Thyroid gland (tissue), 4 donors: ENCODE data around the gene HCLS1. TPM values are rescaled to one million over a fixed set of nuclear protein-coding genes. Genes with fewer than 3 reads are reported as not detected.

Source experiments
- DNase-seq, 2 donors: peaks; one replicate each; pipeline ENCODE4 v3.0.0-alpha.2; 2019
- H3K27ac ChIP-seq, 3 donors: fragments of 200-600 bp; sonication (generic); 1 replicate in 2 of 3; 2 replicates in 1 of 3; pipeline ENCODE4 v1.5.1; 2016 to 2019; ENCODE audit warnings: mild to moderate bottlenecking in 1 of 3, moderate library complexity in 1 of 3
- H3K27me3 ChIP-seq: fragments of 200-600 bp; sonication (generic); one replicate; pipeline ENCODE4 v1.5.1; 2019
- H3K36me3 ChIP-seq, 2 donors: fragments of 200-600 bp; sonication (generic); one replicate each; pipeline ENCODE4 v1.5.1; 2016 to 2019
- H3K4me1 ChIP-seq, 2 donors: fragments of 200-600 bp; sonication (generic); one replicate each; pipeline ENCODE4 v1.5.1; 2017 to 2019
- H3K4me3 ChIP-seq, 3 donors: fragments of 200-600 bp; sonication (generic); replicated peaks in 1 of 3; 1 replicate in 2 of 3; 2 replicates in 1 of 3; pipeline ENCODE4 v1.5.1; 2016; ENCODE audit warnings: mild to moderate bottlenecking in 1 of 3
- H3K9me3 ChIP-seq: fragments of 200-600 bp; sonication (generic); one replicate; pipeline ENCODE4 v1.5.1; 2017
- CTCF ChIP-seq, 6 experiments: fragments of 200-600 bp in 3 of 6; fragments of 450-650 bp in 3 of 6; sonication (generic) in 3 of 6; IDR thresholded peaks; one replicate each; pipeline ENCODE4 v1.5.1; 2016 to 2019; ENCODE audit warnings: antibody characterized with exemption in 6 of 6, mild to moderate bottlenecking in 2 of 6, inconsistent platforms in 1 of 6, moderate library complexity in 1 of 6
- POLR2A ChIP-seq, 2 donors: fragments of 450-650 bp; IDR thresholded peaks; one replicate each; pipeline ENCODE4 v1.6.1; 2017; ENCODE audit warnings: antibody characterized with exemption in 2 of 2, mild to moderate bottlenecking in 2 of 2, moderate library complexity in 1 of 2
- WGBS, 2 donors: methylation state at CpG; one replicate each; pipeline ENCODE4 v1.1.5; 2017; 5-methylcytosine and 5-hydroxymethylcytosine counted together
- intact Hi-C: fragments of 100-400 bp; cut with DNase I; formaldehyde crosslinking; loops from one replicate; pipeline ENCODE4 v1.15.1; 2023
- total RNA-seq, 4 donors: library from RNA; depleted of rRNA; stranded (reverse); fragments of >200 nt; gene quantifications; one replicate each; pipeline ENCODE4 v1.2.3, GENCODE V29; 2016

Gene HCLS1
- total RNA-seq, 4 donors from 2014 or later: 14.6 to 42.5 (median 19.9) TPM

GRCh38 chr3:121681792-121682191 is 21.1 kb upstream of the HCLS1 start:
- Histone ChIP-seq H3K27ac (no peak overlapping the region), H3K9me3 (no peaks in the 10 kb centered on the region), H3K4me3 (no peak overlapping the region), H3K27me3 (no peaks in the 10 kb centered on the region), H3K36me3 (peaks cover 11 to 25% of the 10 kb centered on the region in 2 donors), H3K4me1 (no peaks in the 10 kb centered on the region)
- TF ChIP-seq CTCF (IDR thresholded peaks at IDR 0.05) (no peak), POLR2A (IDR thresholded peaks at IDR 0.05) (no peak)
- intact Hi-C loops: no loop called here
- DNase-seq: no peak
- 86 to 93% methylated on average over 1 of the region's 1 CpG for WGBS, 2 donors

- TF ChIP-seq CTCF (IDR thresholded peaks at IDR 0.05) (no peak), POLR2A (IDR thresholded peaks at IDR 0.05) (no peak)
- no peak overlapping the region for H3K4me3 ChIP-seq
- WGBS, 2 donors: 96 to 100% methylated on average over 2 of the region's 2 CpGs
- intact Hi-C loops: no loop called here
- no peaks in the 10 kb centered on the region for H3K27me3 ChIP-seq
- H3K9me3 ChIP-seq: no peaks in the 10 kb centered on the region
- H3K4me1 ChIP-seq: no peaks in the 10 kb centered on the region
- peaks cover 37 to 58% of the 10 kb centered on the region in 2 donors for H3K36me3 ChIP-seq
- no peak overlapping the region for H3K27ac ChIP-seq
- no peak for DNase-seq
Observed at GRCh38 chr3:121677141-121677540, 16.4 kb upstream of the HCLS1 start.

GRCh38 chr3:121670676-121671075 is 10.0 kb upstream of the HCLS1 start:
- Histone ChIP-seq H3K36me3 (peaks cover 55 to 60% of the 10 kb centered on the region in 2 donors), H3K27ac (no peak overlapping the region), H3K9me3 (no peaks in the 10 kb centered on the region), H3K4me3 (no peak overlapping the region), H3K4me1 (no peaks in the 10 kb centered on the region), H3K27me3 (no peaks in the 10 kb centered on the region)
- intact Hi-C loops: no loop called here
- no peak for TF ChIP-seq POLR2A (IDR thresholded peaks at IDR 0.05)
- no peak for TF ChIP-seq CTCF (IDR thresholded peaks at IDR 0.05)
- DNase-seq: no peak

GRCh38 chr3:121667333-121667732 is 6.6 kb upstream of the HCLS1 start:
- TF ChIP-seq POLR2A (IDR thresholded peaks at IDR 0.05) (no peak), CTCF (IDR thresholded peaks at IDR 0.05) (no peak)
- peaks cover 59 to 70% of the 10 kb centered on the region in 2 donors for H3K36me3 ChIP-seq
- intact Hi-C loops: no loop called here
- no peaks in the 10 kb centered on the region for H3K27me3 ChIP-seq
- WGBS, 2 donors: 90 to 93% methylated on average over 4 of the region's 4 CpGs
- H3K9me3 ChIP-seq: no peaks in the 10 kb centered on the region
- H3K4me1 ChIP-seq: no peaks in the 10 kb centered on the region
- no peak for DNase-seq
- H3K4me3 ChIP-seq: no peak overlapping the region
- no peak overlapping the region for H3K27ac ChIP-seq

- no peak for DNase-seq
- Histone ChIP-seq H3K27me3 (no peaks in the 10 kb centered on the region), H3K4me3 (no peak overlapping the region), H3K27ac (no peak overlapping the region), H3K4me1 (no peaks in the 10 kb centered on the region), H3K36me3 (peaks cover 51 to 66% of the 10 kb centered on the region in 2 donors), H3K9me3 (no peaks in the 10 kb centered on the region)
- WGBS, 2 donors: 79 to 85% methylated on average over 2 of the region's 2 CpGs
- intact Hi-C loops: no loop called here
- TF ChIP-seq CTCF (IDR thresholded peaks at IDR 0.05) (no peak), POLR2A (IDR thresholded peaks at IDR 0.05) (no peak)
Observed at GRCh38 chr3:121665488-121665887, 4.8 kb upstream of the HCLS1 start.
